ENCODE results near the gene MED27.

MED27 gene

GRCh38 chr9:132040246-132040645 is 39.4 kb downstream of the MED27 start:
- DNase-seq: no peak

- DNase-seq: no peak
These were observed 40.4 kb downstream of the MED27 start for GRCh38 chr9:132039284-132039683.

DNA sequence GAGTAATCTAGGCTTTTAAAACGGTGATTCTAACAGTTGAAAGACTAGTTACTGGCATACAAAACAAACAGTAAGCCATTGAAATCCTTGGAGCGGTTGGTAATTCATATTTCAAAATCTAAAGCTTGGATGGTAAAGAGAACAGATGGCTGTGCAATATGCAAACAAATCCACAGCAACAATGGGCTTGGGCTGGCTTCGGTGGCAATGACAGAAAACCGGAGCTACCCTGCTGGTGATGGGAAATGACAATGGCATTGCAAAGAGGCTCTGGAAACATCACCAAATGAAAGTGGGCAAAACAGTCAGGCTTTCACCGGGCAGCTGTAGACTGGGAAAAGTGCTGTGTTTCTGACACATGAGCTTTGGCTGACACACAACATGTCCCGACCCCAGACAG is 42.2 kb downstream of the MED27 start:
- DNase-seq: peak; percentile 80

GRCh38 chr9:132036521-132036920 is 43.1 kb downstream of the MED27 start:
- DNase-seq: no peak

DNA sequence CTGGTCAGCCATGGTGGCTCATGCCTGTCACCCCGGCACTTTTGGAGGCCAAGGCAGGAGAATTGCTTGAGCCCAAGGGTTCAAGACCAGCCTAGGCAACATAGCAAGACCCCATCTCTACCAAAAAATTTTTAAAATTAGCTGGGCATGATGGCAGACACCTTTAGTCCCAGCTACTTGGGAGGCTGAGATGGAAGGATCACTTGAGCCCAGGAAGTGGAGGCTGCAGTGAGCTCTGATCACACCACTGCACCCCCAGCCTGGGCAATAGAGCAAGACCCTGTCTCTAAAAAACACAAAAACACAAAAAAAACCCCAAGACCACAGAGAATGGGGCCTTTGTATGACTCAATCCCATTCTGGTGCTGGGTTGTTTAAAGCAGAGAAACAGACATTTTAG is 44.0 kb downstream of the MED27 start:
- no peak for DNase-seq

DNA sequence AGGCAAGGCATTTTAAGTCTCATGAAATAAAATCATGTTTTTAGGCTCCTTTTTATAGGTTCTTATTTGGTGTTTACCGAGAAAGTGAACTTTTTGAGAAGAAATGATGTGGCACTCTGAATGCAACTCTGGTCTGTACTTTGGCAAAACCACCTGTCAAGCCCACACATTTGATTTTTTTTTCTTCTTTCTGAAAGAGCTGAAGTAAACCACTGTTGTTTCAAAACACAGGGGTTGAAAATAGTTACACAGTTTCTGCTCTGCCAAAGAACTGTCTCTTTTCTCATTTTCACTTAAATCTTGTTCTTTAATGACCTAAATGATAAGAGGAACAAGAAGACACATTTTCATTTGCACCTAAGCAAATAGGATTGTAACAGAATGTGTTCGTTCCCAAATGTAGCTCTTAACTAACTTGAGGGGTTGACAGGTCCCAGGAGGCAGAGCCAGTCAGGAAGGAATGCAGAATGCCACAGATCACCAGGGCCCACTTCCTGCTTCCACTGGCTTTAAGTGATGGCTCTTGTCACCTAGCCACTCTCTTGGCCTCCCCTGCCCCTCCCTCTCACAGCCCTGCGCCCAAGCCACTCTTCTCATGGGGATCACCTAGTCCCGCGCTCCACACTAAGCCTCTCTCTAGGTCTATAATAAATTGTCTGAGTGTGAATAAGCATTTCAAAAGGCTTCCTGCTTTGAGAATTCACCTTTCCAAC is 47.3 kb downstream of the MED27 start:
- DNase-seq: no peak

DNA sequence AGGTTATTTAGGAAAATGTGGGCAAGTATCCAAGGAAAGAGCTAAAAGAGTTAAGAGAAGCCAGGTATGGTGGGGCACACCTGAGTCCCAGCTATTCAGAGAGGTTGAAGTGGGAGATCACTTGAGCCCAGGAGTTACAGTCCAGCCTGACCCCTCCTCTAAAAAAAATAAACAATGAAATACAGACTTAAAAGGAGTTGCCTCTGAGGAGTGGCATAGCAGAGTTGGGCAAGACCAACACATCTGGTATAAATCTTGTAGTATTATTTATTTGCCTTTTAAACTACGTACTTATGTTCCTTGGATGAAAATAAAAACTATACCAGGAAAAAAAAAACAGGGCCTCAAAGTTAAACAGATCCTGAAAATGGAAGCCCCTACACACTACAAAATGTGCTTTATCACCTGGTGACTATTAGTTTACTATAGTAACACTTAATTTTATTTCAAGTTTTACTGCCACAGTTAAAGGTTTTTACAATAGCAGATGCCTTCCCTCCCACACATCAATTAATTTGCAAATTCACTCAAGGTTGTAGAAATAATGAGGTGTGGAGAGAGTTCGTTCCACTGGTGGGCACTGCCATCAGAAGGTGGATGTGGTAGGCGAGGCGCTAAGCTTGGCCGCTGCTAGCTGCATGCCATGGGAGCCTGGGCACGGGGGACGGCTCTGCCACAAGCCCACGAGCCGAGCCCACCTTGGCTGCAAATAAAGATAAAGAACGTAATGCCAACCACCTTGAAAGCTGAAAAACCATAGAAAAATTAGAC is 48.0 kb downstream of the MED27 start:
- no peak for DNase-seq

DNA sequence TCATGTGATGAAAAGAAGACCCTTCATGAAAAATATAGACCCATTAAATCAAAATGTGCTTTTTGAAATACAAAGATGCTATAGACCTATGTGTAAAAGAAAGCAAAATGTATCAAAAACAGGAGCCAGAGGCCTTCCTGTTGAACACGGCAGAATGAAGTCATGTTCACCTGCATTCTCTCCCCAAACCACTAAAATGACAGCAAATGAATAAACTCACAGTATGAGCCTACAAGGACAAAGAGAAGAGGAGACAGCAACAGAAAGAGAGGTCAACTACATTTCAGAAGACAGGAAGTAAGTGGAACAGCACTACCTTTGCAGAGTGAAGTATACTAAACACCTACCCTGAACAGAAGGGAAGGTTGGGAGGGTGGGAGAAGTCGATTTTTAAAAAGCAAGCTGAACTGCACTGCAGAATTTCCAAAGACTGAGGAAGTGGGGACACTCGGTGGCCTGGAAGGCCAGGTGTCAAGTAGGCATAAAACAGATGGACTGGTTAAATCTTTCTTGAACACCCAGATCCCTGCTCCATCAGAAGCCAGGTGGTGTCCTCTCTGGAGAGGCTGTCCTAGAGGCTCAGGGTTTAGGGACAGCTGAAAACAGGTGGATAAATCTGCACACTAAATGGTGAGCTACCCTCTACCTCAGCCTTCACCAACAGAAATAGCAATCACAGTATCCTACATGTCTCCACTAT is 48.9 kb downstream of the MED27 start:
- no peak for DNase-seq

GRCh38 chr9:132027752-132028663 is 51.7 kb downstream of the MED27 start:
- DNase-seq: no peak

DNA sequence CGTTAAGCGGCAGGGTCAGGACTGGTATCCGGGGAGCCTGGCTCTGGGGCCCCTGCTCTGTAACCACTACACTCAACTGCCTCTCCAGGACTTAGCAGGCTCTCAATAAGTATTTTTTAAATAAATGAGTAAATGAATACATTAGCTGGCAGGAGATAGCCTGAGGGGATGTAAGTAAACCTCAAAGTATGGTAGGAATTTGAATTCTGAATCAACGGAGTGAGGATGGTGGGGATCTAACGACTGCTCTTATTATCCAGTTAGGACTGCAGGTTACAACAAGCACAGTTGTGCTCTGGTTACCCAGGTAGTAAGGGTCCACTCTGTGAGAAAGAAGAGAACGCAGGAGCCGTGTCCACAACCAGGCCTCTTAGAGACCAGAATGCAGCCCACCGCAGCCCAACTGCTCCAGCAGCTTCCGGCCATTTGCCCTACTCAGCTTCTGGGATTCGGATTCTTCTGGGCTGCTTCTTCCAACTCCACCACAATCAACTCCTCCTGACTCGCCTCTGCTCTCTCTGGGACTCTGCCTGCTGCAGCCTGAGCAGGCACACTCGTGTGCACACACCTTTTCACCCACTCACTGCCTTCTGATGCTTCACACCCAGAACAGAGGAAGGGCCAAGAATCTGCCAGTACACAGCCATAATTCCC is 52.6 kb downstream of the MED27 start:
- DNase-seq: no peak

GRCh38 chr9:132025766-132026165 is 53.9 kb downstream of the MED27 start:
- DNase-seq: no peak

GRCh38 chr9:132024589-132024988 is 55.1 kb downstream of the MED27 start:
- no peak for DNase-seq

DNA sequence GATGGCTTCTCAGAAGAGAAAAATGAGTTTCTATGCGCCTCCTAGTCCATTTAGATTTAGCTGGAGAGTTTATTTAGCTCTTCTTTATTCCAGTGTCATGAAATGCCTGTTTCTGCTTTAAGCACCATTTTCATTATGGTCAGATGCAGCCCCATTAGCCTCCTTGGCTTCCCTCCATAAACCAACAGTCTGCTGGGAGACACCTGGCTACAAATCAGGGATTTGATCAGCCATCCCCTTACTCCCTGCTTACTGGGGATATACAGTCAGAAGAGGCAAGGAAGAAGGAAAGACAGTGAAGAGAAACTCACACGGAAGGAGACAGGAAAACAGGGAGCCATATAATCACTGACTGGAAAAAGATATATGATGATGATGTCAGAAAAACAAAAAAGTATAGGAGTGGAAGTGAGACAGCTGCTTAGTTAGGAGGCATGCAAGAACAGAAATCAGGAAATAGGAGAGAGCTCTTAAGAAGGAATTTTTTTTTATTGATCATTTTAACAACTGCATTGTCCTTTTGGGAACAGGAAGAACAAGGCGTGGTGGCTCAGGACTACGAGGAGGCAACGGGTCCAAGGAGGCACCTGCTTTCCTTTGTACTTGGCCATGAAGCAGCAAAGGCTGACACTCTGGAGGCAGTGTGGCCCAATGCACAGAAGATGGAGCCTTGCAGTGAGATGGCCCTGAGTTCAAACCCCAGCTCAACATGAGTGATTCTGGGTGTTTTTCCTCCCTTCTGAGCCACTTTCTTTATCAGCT is 56.1 kb downstream of the MED27 start:
- peak; percentile 76 for DNase-seq

DNA sequence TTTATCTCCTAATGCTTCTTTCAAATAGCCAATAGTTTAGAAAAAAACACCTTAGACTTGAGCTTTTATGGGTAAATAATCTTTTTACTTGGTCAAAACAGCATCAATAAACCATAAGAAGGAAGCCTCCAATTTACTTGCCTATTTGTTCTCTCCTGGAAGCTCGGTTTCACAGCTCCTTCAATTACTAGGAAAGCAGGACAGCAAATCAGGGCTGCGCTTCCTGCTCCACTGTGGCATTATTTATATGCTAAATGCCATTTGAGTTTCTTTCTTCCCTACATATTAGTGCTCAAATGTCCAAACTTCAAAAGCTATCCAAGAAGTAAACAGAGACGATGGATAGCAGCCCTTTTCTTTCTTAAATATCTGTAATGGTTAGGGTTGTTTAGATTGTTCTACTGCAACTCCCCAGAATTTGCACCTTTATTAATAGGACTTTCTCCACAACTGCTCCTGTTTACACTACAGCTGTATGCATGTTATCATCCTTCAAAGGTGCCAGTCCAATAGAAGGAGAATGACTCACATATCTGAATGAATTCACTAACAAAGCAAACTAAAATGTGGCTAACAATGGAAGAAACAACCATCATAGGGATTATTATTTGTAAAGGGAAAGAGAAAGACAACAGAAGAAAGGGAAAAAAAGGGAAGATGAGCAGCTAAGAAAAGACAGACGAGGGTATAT is 58.7 kb downstream of the MED27 start:
- no peak for DNase-seq

GRCh38 chr9:132020272-132020671 is 59.4 kb downstream of the MED27 start:
- no peak for DNase-seq

DNA sequence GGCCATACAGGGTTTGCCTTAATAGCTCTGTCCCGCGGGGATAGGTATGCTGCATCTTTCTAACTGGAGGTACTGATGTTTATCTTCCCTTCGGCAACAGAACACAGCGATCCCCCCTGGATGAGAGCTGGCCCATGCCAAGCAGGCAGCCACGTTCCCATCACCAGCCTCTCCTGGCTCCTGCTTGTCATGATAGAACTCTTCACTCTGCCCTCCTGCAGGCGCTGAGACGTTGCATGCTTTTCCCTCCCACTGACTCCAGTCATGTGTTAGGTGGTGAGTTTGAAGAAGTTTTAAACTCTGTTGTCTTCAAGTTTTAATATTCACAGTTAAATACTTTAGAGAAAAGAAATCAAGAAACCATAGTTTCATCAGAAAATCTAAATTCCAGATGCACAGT is 60.0 kb downstream of the MED27 start:
- DNase-seq: no peak

DNA sequence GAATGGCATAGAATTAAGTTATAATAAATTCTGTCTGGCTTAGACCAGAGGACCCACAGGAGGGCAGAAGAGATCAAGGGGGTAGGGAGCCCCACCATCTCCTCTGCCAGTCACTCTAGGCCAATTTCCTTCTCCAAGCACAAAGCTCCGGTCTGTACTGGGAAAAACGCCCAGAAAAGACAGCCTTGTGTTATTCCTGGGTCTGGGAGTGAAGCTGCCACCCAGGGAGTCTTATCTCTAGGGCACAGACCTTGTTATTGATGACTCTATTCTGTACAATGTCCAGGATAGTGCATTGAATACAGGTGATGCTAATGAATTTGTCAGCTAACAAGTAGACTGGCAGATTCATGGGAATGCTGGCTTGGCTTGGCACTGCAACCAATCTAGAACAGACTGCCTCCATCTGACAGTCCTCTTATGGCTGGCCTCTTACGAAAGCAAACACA is 60.7 kb downstream of the MED27 start:
- DNase-seq: peak; percentile 21

GRCh38 chr9:132016456-132016855 is 63.2 kb downstream of the MED27 start:
- no peak for DNase-seq

DNA sequence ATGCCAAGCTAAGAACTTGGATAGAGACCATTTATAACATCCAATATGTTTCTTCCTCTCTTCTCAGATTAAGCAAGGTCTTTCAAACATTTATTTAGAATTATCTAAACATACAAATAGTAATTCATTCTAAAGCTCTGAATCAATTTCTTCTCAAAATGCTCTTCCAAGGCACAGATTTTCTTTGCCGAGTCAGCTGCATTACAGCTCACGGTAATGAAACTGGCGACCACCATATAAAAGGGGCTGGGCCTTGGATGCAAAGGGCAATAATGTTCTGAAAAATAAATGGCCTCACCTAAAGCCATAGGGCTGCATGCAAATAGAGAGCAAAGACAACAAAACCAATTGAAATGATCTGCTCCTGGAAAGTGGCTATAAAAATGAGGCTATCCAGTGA is 63.8 kb downstream of the MED27 start:
- DNase-seq: no peak

GRCh38 chr9:132014218-132014805 is 65.4 kb downstream of the MED27 start:
- DNase-seq: no peak
